ENCODE measurements around the gene DCANP1.
A peak's percentile ranks its signal among the peaks of the same experiment; 100 is the strongest.

Gene DCANP1

GRCh38 chr5:135426102-135427082 is 20.8 kb downstream of the DCANP1 start:
- no peak for DNase-seq (ENCODE audit: low read depth in 2 of 3, low spot score in 2 of 3)

DNA sequence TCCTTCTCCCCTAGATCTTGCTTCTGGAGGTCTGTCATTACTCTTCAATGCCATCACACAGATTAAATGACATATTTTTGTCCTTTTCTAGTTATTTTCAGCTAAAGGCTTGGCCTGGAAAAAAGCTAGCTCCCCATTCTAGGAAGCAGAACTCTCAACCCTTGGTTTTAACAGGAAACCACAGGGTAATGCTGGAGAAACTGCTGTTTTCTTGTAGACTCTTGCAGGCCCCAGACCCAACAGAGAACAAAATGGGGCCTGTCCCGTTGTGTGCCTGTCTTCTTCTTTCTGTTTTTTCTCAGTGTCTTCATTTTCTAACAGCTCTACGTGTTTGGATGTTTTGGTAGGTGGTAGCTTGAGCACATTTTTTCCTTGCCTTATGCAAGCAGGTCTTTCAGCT is 21.5 kb downstream of the DCANP1 start:
- no peak for DNase-seq (ENCODE audit: low read depth in 2 of 3, low spot score in 2 of 3)

- no peak for DNase-seq (ENCODE audit: low read depth in 2 of 3, low spot score in 2 of 3)
Measured at GRCh38 chr5:135423846-135424168, 23.3 kb downstream of the DCANP1 start.

DNA sequence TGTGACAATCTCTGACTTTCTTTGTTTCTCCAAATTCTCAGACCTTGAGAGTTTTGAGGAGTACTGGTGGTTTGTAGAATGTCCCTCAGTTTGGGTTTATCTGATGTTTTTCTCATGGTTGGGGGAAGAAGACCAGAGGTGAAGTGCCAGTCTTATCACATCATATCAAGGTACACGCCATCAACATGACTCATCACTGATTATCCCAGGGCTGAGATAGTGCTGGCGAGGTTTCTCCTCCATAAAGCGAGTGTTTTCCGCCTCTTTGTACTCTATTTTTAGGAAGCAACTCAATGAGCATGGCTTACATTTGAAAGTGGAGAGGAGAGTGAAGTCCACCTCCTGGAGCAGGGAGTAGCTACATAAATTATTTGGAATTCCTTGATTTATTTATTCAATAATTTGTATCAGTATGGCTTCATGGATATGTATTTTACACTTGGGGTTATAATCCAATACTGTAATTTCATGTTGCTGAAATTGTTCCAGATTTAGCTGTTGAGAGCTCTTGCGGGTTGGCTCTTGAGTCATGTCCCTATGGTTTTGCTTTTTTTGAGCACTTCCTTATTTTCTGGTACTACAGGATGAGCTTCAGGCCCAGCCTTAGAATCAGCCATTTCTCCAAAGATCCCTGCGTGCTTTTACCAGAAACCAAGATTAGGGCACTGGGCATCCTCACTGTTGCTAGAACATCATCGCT is 23.9 kb downstream of the DCANP1 start:
- no peak for DNase-seq (ENCODE audit: low read depth in 2 of 3, low spot score in 2 of 3)

DNA sequence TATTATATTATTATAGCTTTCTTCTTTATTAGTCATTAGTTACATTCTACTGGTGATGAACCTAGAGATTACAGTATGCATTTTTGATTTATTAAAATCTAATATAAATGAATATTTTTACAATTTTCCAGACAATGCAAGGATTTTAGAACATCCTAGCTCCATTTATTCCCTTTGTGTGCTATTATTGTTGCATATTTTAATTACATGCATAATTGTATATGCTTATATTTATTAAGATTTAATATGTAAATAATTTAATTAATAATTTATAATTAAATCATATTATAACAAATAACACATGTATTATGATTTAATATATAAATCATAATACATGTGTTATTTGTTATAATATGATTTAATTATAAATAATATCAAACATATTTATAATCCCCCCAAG is 24.7 kb downstream of the DCANP1 start:
- DNase-seq (ENCODE audit: low read depth in 2 of 3, low spot score in 2 of 3) = no peak

DNA sequence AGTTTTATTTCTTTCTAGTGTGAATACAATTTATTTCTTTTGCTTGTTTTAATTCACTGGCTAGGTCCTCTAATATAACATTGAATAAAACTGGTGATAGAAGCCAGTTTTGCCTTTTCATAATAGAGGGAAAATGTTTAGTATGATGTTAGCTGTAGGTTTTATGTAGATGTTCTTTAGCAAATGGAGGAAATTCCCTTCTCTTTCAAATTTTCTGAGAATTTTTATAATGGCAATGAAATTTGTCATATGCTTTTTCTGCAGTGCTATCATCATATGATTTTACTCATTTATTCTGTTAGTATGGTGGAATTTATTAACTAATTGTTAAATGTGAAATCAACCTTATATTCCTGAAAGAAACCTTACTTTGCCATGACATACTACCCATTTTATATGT is 30.1 kb downstream of the DCANP1 start:
- DNase-seq (ENCODE audit: low read depth in 2 of 3, low spot score in 2 of 3) = no peak

DNA sequence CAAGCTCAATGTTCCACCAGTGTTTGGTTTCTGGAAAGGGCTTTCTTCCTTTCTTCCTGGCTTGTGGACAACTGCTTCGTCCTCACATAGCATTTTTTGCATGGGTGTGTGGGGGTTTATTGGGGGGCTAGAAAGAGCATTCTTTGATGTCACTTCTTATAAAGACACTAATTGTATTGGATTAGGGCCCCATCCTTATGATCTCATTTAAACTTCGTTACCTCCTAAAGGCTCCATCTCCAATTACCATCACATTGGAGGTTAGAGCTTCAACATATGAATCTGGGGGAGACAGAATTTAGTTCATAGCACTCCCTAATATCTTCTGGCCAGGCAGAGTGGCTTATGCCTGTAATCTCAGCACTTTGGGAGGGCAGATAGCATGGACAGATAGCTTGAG is 42.1 kb downstream of the DCANP1 start:
- DNase-seq (ENCODE audit: low read depth in 2 of 3, low spot score in 2 of 3) = no peak

DNA sequence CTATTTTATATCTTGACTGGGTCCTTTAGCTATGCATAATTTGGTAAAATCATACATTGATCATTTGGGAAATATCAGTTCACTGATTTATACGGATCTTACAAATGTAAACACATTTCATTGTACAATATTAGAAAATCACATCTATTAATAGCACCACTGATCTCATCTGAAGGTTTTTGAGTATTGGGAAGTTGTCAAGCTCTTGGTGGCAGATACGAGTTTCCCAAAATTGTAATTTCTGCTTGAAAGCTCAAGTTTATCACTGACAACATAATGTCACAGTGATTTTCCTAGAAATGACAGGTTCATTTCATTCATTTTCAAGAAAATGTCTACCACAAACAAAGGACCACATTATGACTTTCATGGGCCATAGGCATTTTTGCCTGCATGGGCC is 45.1 kb downstream of the DCANP1 start:
- no peak for DNase-seq (ENCODE audit: low read depth in 2 of 3, low spot score in 2 of 3)

DNA sequence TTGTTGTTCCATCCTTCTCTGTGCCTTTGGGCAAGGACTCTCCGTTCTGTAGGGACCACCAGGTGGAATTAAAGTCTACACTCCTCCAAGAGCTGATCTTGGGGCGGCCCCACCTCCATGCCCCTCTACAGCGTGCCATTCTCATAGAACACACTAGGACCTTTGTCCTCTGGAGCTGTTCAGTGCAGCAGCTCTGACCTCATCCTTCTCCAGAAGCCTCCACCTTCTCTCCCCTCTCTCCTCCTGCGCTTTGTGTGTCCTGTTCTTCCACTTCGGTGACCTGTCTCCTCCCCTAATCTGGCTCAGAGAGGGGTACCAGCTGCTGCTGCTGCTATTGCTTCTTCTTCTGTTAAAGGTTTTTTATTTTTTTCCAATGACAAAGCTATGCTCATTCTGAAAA is 46.3 kb downstream of the DCANP1 start:
- no peak for DNase-seq (ENCODE audit: low read depth in 2 of 3, low spot score in 2 of 3)

DNA sequence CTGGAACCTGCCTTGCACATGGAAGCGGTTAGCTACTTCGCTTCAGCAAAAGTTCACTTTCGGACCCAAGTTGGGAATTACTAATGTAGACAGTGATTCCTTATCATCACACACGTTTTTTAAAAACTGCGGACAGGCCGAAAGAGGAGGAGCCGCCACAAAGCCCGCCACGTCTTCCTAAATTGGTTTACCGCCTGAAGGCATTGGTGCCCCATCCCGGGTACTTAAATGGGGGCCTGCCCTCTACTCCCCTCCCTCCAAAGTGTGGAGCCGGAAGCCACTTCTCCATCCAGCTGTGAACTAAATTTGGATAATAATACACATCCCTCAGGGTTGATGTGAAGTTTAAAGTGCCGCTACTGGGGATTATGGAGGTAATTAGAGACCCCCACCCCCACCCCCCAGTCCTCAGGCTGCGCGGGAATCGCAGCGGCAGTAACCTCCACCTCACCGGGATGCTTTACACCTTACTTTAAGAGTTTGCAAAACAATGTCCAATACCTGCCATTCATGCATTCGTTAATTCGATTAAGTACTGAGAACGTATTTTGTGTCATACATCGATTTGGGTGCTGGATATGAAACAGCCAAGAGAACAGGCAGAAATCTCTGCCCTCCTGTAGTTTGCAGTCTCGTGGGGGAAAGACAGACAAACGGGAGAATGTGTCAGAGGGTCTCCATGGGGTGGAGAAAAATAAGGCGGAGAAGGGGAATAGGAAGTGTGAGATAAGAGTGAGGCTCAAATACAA is 47.2 kb downstream of the DCANP1 start:
- DNase-seq (ENCODE audit: low read depth in 2 of 3, low spot score in 2 of 3) = no peak

DNA sequence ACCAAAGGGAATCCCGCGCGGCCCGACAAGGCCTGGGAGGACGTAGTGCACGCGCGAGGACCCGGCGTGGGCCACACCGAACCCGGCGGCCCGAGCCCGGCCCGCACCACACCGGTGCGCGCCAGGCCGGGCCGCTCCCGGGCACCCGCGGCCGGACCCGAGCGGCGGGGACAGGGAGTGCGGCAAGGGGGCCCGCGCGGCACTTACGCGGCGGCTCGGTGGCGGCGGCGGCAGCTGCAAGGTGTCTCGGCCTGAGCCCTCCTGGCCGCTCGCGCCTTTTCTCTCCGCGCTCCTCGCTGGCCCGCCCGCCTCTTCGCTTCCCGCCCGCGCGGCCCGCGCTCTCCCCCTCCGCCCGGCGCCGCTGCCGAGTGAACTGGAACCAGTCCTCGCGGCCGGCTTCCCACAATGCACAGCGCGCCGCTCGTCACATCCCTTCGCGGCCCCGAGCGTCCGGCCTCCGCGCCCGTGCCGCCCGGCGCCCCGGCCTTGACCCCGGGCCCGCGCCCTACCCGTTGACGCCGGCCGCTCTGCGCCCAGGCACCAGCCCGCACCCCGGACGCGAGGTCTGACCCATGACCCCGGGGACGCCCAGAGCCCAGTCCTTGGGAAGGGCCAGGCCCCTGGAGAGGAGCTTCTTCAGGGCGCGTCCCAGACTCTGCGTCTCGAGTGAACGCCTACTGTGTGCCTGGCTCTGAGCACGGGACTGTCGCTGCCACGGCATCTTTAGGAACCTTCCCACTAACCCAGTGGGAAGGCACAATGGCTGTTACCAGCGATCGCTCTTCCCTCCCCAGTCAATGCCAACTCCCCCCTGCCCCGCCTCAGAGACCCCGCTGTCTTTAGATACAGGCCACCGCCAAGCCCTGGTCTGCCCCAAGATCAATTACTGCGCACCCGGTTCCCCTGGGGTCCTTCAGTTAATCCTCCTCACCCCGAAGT is 48.0 kb downstream of the DCANP1 start, which contains the start of gene MACROH2A1:
TSS of gene MACROH2A1 (minus strand) at position 377 of the 939 bp plus-strand sequence. CDS start 10,138 bp downstream, outside the sequence.
- DNase-seq (ENCODE audit: low read depth in 2 of 3, low spot score in 2 of 3) = peak; percentile 66 to 74 (median 70)

GRCh38 chr5:135398160-135398854 is 48.8 kb downstream of the DCANP1 start:
- DNase-seq (ENCODE audit: low read depth in 2 of 3, low spot score in 2 of 3) = peak in 2 of 3 experiments; percentile 19 to 27

DNA sequence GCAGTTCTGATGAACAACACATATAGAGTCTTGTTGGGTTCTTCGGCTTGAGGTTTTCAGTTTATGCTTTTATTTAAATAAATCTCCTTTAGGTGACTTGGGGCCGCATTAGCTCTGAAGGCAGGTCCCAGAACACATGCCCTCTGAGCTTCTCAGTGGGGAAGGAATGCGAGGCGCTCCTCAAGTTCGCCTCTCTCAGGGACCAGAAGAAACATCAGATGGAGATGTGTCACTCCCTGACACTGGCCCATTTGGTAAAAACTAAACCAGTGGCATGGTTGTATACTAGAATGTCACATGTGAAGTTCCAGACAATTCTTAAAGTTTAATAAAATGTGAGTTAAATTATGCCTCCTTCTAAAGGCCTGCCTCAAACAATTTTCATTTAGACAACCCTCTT is 50.1 kb downstream of the DCANP1 start:
- no peak for DNase-seq (ENCODE audit: low read depth in 2 of 3, low spot score in 2 of 3)

- no peak for DNase-seq (ENCODE audit: low read depth in 2 of 3, low spot score in 2 of 3)
Measured at GRCh38 chr5:135396459-135397055, 50.6 kb downstream of the DCANP1 start.

GRCh38 chr5:135395866-135396265 is 51.3 kb downstream of the DCANP1 start:
- DNase-seq (ENCODE audit: low read depth in 2 of 3, low spot score in 2 of 3) = no peak

DNA sequence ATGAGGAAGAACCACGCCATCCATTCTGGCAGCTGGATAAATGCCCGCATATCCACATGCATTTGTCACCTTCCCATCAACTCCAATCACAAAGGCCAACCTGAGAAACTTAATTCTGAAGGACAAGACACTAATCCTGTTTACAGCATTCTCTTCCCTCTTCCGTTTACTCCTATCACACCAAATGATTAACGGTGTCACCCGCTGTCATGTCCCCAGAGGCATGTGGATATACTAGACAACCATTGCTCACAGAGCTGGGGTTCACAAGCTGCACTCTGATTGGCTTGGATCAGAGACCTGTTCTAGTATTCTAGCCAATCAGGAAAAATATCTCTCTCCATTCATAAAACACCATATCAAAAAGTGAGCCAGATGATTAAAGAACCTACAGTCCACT is 51.7 kb downstream of the DCANP1 start:
- DNase-seq (ENCODE audit: low read depth in 2 of 3, low spot score in 2 of 3) = no peak
